Peyer's patch (tissue), 4 donors: ENCODE results near the gene HOXA6. TPM values are rescaled to one million over a fixed set of nuclear protein-coding genes. Genes with fewer than 3 reads are reported as not detected.

ENCODE experiments used
- DNase-seq, 3 donors: peaks; one replicate each; pipeline ENCODE4 v3.0.0-alpha.2; 2017 to 2019
- H3K27ac ChIP-seq, 4 donors: fragments of 200-600 bp; sonication (generic); one replicate each; pipeline ENCODE4 v1.5.1; 2016 to 2019
- H3K27me3 ChIP-seq, 2 donors: fragments of 200-600 bp; sonication (generic); one replicate each; pipeline ENCODE4 v1.5.1; 2019
- H3K36me3 ChIP-seq, 3 donors: fragments of 200-600 bp; sonication (generic); one replicate each; pipeline ENCODE4 v1.5.1; 2016 to 2019
- H3K4me1 ChIP-seq, 4 donors: fragments of 200-600 bp; sonication (generic); one replicate each; pipeline ENCODE4 v1.5.1; 2016 to 2019
- H3K4me3 ChIP-seq, 4 donors: fragments of 200-600 bp; sonication (generic); 1 replicate in 3 of 4; 2 replicates in 1 of 4; pipeline ENCODE4 v1.5.1; 2016 to 2019; ENCODE audit warnings: mild to moderate bottlenecking in 1 of 4
- H3K9me3 ChIP-seq, 4 donors: fragments of 200-600 bp; sonication (generic); one replicate each; pipeline ENCODE4 v1.5.1; 2016 to 2019; ENCODE audit warnings: mild to moderate bottlenecking in 1 of 4
- POLR2A ChIP-seq, 2 donors: fragments of 450-650 bp; IDR thresholded peaks; one replicate each; pipeline ENCODE4 v1.5.1; 2017; ENCODE audit warnings: antibody characterized with exemption in 2 of 2, mild to moderate bottlenecking in 2 of 2, moderate library complexity in 2 of 2
- small RNA-seq, 2 donors: library from RNA; depleted of rRNA; stranded (forward); fragments of <200 nt; gene quantifications; one replicate each; pipeline ENCODE3, GENCODE V24; 2016
- total RNA-seq, 4 donors: library from RNA; depleted of rRNA; stranded (reverse); fragments of >200 nt; gene quantifications; one replicate each; pipeline ENCODE4 v1.1.0, GENCODE V29; 2016
- TF ChIP-seq, protein P1 (sequence below), 6 experiments: fragments of 450-650 bp in 4 of 6; fragments of 200-600 bp in 2 of 6; sonication (generic) in 1 of 6; IDR thresholded peaks; one replicate each; pipeline ENCODE4 v1.5.1; 2017 to 2019; ENCODE audit warnings: antibody characterized with exemption in 6 of 6, mild to moderate bottlenecking in 3 of 6, moderate library complexity in 1 of 6

The HOXA6 gene
- total RNA-seq, 4 donors from 2014 or later: 18.7 to 45.0 (median 30.7) TPM

DNA sequence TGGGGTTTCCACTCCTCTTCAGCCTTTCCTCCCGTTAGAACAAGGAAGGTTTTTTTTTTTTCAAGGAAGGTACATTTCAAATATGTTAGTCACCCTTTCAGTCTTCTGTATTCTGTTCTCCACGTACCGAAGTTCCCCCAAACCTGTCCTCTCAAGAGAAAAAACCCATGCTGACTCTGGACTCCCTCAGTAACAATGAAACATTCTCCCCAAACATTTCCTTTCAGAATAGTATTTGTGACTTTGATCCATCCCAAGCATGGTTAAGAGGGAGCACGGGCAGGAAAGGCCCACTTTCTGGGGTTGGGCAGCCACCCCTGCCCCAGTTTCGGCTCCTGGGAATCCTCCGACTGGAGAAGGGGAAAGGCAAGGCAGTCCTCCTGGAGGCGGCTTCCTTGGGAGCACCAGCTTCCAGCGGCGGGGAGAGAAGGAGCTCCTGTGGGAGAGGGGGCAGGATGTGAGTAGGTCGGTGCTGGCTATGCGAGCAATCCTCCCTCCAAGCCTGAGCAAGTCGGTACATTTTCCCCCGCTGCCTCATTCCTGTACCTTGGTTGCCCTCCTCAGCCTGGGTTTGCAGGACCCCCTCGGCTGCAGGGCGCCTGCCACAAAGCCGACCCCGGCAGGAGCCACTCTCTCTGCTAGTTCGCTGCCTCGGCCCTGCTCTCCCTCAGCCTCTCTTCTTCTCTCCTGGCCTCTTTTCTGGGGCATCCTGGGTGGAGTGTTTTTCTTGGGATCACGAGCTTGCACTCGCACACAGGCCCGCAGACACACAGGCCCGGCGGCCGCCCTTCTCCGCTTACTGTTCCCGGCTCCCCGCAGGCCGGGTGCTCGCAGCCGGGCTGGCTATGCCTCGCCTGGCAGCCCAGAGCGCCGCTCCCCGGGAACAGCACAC lies 49.6 kb downstream of the HOXA6 start:
- TF ChIP-seq POLR2A (IDR thresholded peaks at IDR 0.05): no peak
- TF ChIP-seq, protein P1, sequence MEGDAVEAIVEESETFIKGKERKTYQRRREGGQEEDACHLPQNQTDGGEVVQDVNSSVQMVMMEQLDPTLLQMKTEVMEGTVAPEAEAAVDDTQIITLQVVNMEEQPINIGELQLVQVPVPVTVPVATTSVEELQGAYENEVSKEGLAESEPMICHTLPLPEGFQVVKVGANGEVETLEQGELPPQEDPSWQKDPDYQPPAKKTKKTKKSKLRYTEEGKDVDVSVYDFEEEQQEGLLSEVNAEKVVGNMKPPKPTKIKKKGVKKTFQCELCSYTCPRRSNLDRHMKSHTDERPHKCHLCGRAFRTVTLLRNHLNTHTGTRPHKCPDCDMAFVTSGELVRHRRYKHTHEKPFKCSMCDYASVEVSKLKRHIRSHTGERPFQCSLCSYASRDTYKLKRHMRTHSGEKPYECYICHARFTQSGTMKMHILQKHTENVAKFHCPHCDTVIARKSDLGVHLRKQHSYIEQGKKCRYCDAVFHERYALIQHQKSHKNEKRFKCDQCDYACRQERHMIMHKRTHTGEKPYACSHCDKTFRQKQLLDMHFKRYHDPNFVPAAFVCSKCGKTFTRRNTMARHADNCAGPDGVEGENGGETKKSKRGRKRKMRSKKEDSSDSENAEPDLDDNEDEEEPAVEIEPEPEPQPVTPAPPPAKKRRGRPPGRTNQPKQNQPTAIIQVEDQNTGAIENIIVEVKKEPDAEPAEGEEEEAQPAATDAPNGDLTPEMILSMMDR (IDR thresholded peaks at IDR 0.05): no peak
- Histone ChIP-seq H3K4me1 (peaks cover 0 to 30% (median 5%) of the 10 kb centered on the region in 4 donors), H3K9me3 (no peaks in the 10 kb centered on the region), H3K4me3 (peak overlapping the region; percentile 9 to 82 (median 46)), H3K27ac (peak overlapping the region; percentile 47 to 93 (median 78)), H3K27me3 (no peaks in the 10 kb centered on the region), H3K36me3 (no peaks in the 10 kb centered on the region)
- peak in 1 of 3 donors; percentile 61 for DNase-seq

DNA sequence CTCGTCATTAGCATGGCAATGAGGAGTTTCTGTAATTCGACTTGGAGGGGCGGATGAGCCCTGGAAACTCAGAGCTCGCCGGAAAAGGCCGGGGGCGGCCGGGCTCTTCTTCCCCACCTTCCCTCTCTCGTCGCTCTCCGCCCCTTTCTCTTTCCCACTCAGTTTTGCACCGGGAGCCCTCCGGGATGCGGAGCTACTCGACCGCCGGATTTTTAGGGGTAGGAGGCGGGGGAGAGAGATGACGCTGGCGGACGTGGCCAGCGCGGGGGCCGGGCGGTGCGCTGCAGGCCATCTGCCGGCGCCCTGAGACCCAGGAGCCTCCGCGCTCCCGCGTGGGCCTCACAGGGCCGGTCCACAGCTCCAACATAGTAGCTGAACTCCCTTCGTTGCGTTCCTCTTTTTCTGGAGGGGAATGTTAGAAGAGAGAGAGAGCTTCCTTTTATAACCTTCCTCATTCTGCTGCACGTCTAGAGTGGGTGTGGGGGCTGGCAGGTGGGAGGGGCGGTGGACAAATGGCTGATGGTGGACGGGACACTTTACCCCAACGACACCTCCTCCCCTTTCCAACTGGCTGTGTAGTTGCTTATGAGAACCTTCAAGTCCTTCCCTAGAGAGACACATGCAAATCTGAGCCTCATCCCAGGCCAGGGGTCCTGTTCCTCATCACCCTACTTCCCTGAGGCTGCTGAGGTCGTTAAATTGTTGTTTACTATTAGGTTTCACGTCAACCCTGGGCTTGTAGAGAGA lies 50.6 kb downstream of the HOXA6 start:
- peak in 1 of 3 donors; percentile 69 for DNase-seq
- no peaks in the 10 kb centered on the region for H3K9me3 ChIP-seq

DNA sequence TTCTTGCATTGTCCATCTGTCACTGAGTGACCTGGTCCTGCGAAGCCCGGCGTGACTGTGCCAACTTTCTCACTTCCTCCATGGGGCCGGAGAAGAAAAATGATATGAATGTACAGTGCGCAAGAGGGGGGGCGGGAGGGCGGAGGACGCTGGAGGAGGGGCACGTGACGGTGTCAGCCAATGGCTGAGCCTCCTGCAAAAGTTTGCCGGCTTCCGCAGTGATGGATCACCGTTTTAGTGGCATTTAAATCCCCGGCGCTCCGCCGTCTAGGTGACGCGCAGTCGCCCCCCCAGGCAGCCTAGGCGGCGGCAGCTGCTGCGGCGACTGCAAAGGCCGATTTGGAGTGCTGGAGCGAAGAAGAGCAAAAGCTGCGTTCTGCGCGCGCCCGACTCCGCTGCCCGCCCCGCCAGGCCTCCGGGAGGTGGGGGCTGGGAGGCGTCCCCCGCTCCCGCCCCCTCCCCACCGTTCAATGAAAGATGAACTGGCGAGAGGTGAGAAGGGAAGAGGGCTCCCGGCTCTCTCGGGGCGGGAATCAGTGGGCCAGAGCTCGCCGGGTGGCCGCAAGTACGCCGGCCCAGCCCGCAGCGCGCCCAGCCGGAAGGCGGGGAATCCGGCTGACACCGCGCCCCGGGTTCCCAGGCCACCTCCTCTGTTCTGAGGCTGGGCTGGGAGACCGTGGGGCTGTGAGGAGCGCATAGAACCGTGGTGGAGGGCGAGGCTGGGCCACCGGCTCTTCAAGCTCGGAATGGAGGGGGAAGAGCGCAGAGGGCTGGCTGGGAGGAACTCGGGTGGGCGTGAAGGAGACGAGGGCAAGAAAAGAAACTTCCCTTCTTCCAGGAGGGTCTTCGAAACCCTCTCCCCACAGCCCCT lies 51.4 kb downstream of the HOXA6 start, which contains the start of gene HOXA1:
TSS of gene HOXA1 (minus strand) at position 104 of the 871 bp plus-strand sequence. CDS start at position 16, 88 bp downstream.
- peak; percentile 81 to 93 (median 92) for DNase-seq
- TF ChIP-seq, protein P1 (IDR thresholded peaks at IDR 0.05): no peak
- TF ChIP-seq POLR2A (IDR thresholded peaks at IDR 0.05): peak; percentile 70 to 90
- Histone ChIP-seq H3K4me3 (peak within 1 kb of the TSS; percentile 75 to 87 (median 84)), H3K4me1 (peaks cover 0 to 23% (median 5%) of the 10 kb centered on the region in 4 donors), H3K27ac (peak within 1 kb of the TSS; percentile 74 to 93 (median 82)), H3K9me3 (no peaks in the 10 kb centered on the region), H3K36me3 (no peaks in the 10 kb centered on the region), H3K27me3 (no peaks in the 10 kb centered on the region)

More for the DNA sequence above, 50.6 kb downstream of the HOXA6 start:
- H3K27ac ChIP-seq: peak overlapping the region; percentile 74 to 93 (median 82)
- H3K36me3 ChIP-seq: no peaks in the 10 kb centered on the region
- TF ChIP-seq, protein P1 (IDR thresholded peaks at IDR 0.05): no peak
- peak in 1 of 2 donors; percentile 25 for TF ChIP-seq POLR2A (IDR thresholded peaks at IDR 0.05)
- H3K4me1 ChIP-seq: peaks cover 0 to 24% (median 5%) of the 10 kb centered on the region in 4 donors
- H3K4me3 ChIP-seq: peak overlapping the region; percentile 75 to 87 (median 84)
- H3K27me3 ChIP-seq: no peaks in the 10 kb centered on the region

Small RNA genes lying within 50 kb of the gene (small RNA-seq; reads per million reads assigned to genes)
- gene AC004080.5 (0 reads per million in 2 donors), gene RF01977 (0 reads per million in 2 donors), gene RF02140 (0 reads per million in 2 donors), gene RF02141 (0 reads per million in 2 donors)

Other genes starting within 250 kb of the HOXA6 start
- gene HOXA1, start 51.8 kb downstream of the HOXA6 start, total RNA-seq: 1 to 10 TPM; 1.7 to 5.3 (median 1.9) TPM
- 10 to 100 TPM in 1 of 4 donors, 1 to 10 TPM in 3; 4.7 to 24.8 (median 8.9) TPM for gene HOXA2, start 45.1 kb downstream of the HOXA6 start, total RNA-seq
- 10 to 100 TPM in 1 of 4 donors, 1 to 10 TPM in 3; 2.6 to 11.5 (median 5.9) TPM for gene HOXA4, start 17.0 kb downstream of the HOXA6 start, total RNA-seq
- gene HOXA5, start 4.1 kb downstream of the HOXA6 start, total RNA-seq: 10 to 100 TPM in 3 of 4 donors, 1 to 10 TPM in 1; 8.3 to 24.3 (median 20.1) TPM
- 10 to 100 TPM in 3 of 4 donors, 1 to 10 TPM in 1; 6.7 to 21.2 (median 13.9) TPM for gene HOXA3, start 4.8 kb upstream of the HOXA6 start, total RNA-seq
- 10 to 100 TPM in 1 of 4 donors, 1 to 10 TPM in 3; 3.3 to 11.8 (median 5.7) TPM for gene HOXA7, start 8.9 kb upstream of the HOXA6 start, total RNA-seq
- gene HOXA9, start 17.8 kb upstream of the HOXA6 start, total RNA-seq: 10 to 100 TPM; 25.7 to 71.2 (median 46.1) TPM
- 10 to 100 TPM; 15.7 to 28.4 (median 19.8) TPM for gene HOXA10, start 26.5 kb upstream of the HOXA6 start, total RNA-seq
- not detected for gene HOXA11, start 37.5 kb upstream of the HOXA6 start, total RNA-seq
- gene HOXA13, start 52.3 kb upstream of the HOXA6 start, total RNA-seq: not detected
- gene EVX1, start 95.0 kb upstream of the HOXA6 start, total RNA-seq: not detected